CD4-positive, alpha-beta T cell treated with Interleukin-10 for 1 hour (primary cell): ENCODE data around the gene KL.

ENCODE experiments used
- DNase-seq: peaks from one replicate; pipeline ENCODE4 v3.0.0-alpha.2; 2020

The KL gene

GRCh38 chr13:33006134-33006533, 10.1 kb upstream of the KL start:
- no peak for DNase-seq

DNA sequence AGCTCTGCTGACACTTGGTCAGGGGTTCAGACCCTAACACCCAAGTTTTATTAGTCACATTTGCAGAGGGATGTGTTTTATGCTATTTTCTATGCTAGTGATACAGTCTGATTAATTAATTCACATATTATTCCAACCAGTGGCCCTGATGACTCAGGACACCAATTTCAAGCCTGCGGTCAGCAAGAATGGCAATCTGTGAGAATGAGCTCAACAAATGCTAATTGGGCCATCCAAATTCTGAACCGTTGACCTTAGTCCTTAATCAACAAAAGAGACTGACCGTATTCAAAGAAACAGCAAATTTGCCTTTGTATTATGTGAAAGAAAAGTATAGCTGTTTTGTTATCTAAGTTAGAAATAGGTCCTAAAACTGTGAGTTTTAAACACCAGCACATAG, 9.6 kb upstream of the KL start:
- DNase-seq = no peak

DNA sequence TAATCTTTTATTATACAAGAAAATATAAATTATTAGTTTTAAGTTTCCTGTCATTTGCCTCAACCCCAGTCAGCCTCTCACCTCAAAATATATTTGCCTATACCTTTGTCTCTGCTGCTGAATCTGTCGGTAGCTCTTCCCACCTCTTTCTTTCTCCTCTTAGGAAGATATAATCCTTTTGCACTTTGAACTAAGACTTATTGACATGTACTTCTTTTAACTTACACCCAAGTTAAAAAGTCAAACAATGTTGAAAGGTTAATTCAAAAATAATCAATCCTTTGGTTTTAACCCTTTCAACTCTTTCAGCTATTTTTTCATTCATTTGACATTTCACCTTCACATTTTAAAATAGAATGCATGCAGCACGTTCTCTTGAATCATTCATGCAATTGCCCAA, 9.0 kb upstream of the KL start:
- DNase-seq = no peak

DNA sequence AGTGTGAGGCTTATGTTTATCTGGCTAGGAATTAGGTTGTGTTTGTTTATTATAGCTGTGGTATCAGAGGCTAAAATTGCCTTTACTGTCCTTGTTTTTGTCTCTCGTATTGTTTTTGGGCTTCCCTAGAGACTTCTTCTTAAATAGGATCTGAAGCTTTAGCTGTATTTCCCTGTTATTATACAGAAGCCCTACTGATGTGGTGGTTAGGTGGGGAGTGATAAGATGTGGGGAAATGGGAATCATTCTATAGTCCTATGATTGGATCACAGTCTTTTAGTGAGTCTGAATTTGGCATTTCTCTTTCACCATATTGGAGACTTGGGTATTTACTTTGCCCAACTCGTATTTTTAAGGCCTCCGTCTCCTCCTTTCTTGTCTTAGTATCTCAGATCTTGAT, 8.3 kb upstream of the KL start:
- DNase-seq = no peak

- no peak for DNase-seq
These were observed 7.1 kb upstream of the KL start for GRCh38 chr13:33008946-33009722.

DNA sequence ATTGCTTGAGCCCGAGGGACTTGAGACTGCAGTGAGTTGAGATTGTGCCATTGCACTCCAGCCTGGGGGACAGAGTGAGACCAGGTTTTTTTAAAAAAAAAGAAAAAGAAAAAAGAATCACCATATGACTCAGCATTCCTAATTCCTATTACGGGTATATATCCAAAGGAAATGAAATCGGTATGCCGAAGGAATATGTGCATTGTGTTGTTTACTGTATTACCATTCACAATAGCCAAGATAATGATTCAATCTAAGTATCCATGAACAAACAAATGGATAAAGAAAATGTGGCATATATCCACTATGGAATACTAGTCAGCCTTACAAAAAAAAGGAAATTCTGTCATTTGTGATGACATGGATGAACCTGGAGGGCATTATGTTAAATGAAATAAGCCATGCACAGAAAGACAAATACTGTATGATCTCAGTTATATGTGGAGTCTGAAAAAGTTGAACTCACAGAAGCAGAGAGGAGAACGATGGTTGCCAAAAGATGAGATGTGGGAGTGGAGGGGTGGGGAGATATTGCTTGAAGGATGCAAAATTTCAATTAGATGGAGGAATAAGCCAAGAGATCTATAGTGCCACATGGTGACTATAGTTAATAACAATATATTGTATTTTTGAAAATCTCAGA, 4.3 kb upstream of the KL start:
- no peak for DNase-seq

- DNase-seq = no peak
These were observed 1.9 kb upstream of the KL start for GRCh38 chr13:33014291-33014690.

GRCh38 chr13:33015241-33015668, 968 bp upstream of the KL start:
- no peak for DNase-seq

DNA sequence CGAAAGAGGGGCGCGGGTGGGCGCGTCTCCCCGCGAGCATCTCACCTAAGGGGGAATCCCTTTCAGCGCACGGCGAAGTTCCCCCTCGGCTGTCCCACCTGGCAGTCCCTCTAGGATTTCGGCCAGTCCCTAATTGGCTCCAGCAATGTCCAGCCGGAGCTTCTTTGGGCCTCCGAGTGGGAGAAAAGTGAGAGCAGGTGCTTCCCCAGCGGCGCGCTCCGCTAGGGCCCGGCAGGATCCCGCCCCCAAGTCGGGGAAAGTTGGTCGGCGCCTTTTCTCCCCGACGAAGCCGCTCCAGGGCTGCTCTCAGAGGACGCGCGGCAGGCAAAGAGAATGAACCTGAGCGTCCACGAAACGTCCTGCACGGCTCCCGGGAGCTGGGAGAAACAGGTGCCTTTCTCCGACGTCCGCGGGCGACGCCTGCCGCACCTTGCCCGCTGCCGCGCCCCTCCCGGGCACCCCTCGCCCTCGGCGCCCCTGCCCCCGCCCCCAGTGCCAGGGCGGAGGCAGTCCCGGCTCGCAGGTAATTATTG, 366 bp upstream of the KL start:
- DNase-seq = no peak

- DNase-seq = peak; percentile 46
These were observed 1.2 kb downstream of the KL start for GRCh38 chr13:33017323-33017929.

DNA sequence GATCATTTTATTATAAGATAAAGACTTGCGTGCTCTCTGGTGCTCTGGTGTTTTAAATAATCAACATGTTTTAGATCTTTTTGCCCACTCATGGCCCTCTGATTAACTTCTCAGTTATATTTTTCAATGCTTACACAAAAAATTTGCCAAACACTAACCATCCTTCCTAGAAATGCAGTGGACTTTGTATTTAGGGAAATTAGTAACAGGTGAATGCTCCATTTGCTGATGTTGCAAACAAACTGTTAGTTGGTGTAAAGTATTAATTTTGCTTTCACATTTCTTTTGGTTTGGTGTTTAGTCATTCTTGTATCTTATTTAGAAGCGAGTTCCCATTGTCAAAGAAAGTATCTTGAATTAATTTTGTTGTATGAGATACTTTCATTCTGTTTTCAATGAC, 2.7 kb downstream of the KL start:
- DNase-seq = no peak

- no peak for DNase-seq
These were observed 6.8 kb downstream of the KL start for GRCh38 chr13:33022986-33023385.

DNA sequence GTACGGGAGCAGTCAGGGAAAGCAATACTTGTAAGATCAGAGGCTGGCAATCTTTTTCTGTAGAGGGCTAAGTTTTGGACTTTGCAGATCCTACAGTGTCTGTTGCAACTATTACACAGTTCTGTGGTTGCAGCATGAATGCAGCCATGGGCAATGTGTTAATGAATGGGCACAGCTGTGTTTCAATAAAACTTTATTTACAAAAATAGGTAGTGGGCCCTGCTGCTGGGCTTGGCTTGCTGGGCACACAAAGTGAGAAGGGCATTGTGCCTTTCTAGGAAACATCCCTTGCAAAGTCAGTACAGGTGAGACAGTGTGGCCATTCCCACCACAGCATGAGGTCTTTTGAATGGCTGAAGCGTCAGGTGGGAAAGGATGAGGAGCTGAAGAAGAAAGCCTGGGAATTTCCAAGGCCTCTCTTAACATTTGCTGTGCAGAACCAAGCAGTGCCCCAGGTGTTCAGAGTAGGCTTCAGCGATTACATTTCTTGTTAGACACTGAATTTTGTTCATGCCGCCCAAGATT, 9.1 kb downstream of the KL start:
- DNase-seq = no peak

GRCh38 chr13:33026489-33027152, 10.4 kb downstream of the KL start:
- no peak for DNase-seq

- DNase-seq = no peak
These were observed 12.4 kb downstream of the KL start for GRCh38 chr13:33028620-33029019.

DNA sequence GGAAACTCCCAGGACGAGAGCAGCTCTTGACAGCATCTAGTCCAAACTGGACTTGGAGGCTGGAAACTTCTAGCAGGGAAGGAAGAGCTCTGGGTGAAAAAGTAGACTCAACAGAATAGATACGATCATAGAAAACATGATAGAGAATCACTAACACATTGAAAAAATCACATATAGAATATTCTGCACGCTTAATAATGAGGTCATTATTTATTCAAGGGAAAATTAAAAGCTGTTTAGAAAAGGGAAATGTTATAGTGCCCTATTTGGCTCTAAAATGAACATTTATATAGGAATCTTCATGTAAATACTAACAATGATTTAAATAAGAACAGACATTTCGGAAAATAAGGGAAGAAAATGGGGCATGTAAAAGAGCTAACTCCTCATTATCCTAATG, 15.1 kb downstream of the KL start:
- no peak for DNase-seq

- DNase-seq = no peak
These were observed 15.9 kb downstream of the KL start for GRCh38 chr13:33032037-33032625.

GRCh38 chr13:33033051-33033812, 17.0 kb downstream of the KL start:
- DNase-seq = peak; percentile 31

- DNase-seq = no peak
These were observed 17.8 kb downstream of the KL start for GRCh38 chr13:33033986-33034385.

DNA sequence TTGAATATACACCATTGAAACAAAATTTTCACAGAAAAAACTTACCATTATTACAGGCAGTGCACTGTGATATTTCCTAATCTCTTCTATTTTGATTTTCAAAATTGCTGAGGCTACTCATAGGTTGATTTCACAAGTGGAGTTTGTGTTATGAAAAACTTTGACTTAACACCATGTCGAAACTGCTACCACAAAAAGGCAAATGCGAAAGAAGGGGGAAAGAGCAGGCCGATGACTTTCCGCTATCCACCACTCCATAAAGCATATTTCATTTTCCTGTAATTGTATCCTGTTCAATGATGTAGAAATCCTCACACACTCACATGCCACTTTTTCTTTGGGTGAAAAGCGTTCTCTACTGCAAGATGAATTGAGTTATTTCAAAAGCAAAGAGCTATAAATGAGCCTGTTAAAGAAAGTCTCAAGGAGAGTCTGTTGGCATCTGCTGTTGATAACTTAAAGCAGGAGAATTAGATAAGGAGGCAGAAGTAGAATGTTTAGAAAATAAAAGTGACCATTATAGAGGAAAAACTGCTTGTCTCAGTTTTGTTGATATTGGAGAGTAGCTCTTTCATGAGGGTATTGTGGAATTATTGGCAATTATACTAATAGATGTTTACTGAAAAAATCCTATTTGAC, 18.8 kb downstream of the KL start:
- no peak for DNase-seq

DNA sequence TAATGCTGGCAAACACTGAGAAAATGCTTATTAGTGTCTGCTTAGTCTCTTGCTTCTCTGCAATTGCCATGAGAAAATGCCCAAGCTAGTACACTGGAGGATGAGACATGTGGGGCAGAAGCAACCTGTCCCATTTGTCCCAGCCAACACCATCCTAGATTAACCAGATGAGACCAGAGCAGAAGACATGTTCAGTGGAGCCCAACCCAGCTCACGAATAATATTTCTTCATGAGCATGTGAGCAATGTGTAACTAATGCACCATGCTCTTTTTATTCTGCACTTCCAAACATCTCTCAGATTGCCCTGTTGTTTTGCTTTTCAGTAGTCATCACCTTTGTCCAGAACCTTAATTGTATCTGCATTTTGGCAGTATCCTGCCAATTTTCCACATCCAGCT, 21.4 kb downstream of the KL start:
- no peak for DNase-seq

DNA sequence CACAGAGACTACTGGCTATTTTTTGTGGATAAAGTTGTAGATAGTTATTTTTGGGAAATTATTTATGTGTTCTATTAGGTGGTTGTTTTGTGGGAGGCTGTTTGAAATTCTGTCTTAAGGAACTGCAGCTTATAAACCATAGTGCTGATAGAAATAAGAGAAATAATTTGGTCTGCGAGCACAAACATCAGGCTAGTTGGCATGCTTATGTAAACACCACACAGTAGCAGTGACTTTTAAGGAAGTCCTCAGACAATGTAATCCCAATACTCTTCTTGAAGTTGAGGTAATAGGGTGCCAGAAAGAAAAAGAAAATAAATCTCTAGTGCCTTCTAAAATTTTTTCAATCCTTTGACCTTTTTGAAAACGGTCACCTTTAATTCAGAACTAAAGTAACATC, 23.9 kb downstream of the KL start:
- DNase-seq = no peak
